HFF-Myc (cell line): ENCODE measurements around the gene PIMREG.

Experiments
- DNase-seq: peaks from one replicate; pipeline ENCODE4 v3.0.0-alpha.2; 2011; ENCODE audit warnings: low read depth; ENCODE audit errors: extremely low read depth
- H3K4me3 ChIP-seq: replicated peaks from 2 replicates; pipeline ENCODE4 v1.5.1; 2011; ENCODE audit warnings: low read depth, mild to moderate bottlenecking, control low read depth, low read length
- TF ChIP-seq, protein P1 (sequence below): IDR thresholded peaks from 2 replicates; pipeline ENCODE4 v1.5.1; 2012; ENCODE audit warnings: mild to moderate bottlenecking, low read depth, low read length, control low read depth; ENCODE audit errors: missing control alignments

Gene PIMREG

DNA sequence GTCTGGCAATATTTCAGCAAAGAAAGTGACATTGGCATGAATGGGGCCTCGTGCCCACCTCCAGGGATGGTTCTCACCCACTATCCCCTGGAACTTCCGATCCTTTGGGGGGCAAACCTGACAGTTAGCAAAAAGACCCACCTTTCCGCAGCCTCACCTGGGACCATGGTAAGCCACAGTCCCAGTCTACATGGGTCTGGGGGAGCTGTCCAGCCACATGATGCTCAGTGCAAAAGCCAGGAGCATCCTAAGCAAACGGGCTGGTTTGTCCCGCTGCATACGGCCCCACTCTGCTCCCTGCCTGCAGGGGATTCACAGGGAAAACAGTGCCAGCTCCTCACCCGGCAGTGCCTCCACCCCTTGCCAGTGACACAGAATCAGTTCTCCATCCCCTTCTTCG is 28.6 kb upstream of the PIMREG start:
- no peak overlapping the region for H3K4me3 ChIP-seq
- DNase-seq, result no peak
- TF ChIP-seq, protein P1, sequence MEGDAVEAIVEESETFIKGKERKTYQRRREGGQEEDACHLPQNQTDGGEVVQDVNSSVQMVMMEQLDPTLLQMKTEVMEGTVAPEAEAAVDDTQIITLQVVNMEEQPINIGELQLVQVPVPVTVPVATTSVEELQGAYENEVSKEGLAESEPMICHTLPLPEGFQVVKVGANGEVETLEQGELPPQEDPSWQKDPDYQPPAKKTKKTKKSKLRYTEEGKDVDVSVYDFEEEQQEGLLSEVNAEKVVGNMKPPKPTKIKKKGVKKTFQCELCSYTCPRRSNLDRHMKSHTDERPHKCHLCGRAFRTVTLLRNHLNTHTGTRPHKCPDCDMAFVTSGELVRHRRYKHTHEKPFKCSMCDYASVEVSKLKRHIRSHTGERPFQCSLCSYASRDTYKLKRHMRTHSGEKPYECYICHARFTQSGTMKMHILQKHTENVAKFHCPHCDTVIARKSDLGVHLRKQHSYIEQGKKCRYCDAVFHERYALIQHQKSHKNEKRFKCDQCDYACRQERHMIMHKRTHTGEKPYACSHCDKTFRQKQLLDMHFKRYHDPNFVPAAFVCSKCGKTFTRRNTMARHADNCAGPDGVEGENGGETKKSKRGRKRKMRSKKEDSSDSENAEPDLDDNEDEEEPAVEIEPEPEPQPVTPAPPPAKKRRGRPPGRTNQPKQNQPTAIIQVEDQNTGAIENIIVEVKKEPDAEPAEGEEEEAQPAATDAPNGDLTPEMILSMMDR, result no peak

DNA sequence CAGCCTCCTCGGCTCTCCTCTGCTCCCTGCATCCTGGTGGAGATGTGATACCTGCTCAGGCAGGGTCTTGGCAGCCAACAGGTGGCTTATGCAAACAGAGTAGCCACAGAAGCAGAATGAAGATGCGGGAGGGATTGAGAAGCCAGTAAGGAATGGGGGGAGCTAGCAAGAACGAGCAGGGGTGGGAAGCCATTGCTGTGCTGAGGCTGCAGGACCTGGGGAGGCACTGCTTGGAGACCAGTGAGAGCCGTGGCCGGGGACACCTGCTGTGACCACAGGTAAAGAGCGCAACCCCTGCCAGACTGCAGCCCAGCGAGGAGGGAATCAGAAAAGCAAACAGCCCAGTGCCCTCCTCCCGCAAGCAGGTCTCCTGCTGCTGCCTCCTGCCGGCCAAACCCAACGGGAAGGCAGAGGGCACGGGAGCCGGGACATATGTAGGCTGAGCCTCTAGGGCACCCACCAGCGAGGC is 24.0 kb upstream of the PIMREG start:
- no peak overlapping the region for H3K4me3 ChIP-seq
- DNase-seq, result no peak
- TF ChIP-seq, protein P1, result peak; percentile 39

DNA sequence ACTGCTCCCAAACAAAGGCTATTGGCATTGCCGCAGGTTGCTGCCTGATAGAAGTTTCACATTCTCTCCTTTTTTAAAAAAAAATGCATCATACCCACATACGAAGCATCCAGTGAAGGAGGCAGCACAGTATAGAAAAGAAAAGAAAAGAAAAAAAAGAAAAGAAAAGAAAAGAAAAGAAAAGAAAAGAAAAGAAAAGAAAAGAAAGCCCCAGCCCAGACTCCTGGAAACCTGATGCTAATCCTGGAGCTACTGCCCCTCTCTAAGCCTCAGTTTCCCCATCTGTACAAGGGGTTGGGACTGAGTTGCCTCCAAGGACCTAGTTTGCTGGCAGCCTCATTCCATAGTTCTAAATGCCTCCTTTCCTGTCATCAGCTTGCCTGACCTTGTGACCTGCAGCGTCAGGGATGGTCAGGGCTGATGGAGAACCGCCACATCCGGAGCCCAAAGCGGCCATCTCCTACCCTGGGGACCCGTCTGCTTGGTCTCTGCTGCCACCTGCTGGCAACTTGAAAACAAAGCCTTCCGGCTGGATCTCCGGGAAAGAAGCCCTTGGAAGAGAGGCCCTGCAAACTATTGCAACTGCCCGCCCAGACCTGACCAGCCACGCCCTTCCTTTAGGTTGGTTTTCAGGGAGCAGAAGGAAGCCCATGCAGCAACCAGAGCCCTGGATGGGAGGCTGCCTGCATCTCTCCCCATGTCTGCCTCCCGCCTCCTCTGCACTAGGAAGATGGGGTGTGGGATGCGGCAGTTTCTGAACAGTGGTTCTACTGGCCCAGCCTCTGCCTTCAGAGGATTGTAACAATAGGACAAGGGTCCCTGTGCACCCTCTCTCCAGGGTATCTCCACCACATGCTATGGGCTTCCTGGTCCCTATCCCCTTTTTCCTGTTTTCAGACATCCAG is 22.3 kb upstream of the PIMREG start:
- no peak for DNase-seq
- TF ChIP-seq, protein P1, result peak; percentile 81
- no peak overlapping the region for H3K4me3 ChIP-seq

DNA sequence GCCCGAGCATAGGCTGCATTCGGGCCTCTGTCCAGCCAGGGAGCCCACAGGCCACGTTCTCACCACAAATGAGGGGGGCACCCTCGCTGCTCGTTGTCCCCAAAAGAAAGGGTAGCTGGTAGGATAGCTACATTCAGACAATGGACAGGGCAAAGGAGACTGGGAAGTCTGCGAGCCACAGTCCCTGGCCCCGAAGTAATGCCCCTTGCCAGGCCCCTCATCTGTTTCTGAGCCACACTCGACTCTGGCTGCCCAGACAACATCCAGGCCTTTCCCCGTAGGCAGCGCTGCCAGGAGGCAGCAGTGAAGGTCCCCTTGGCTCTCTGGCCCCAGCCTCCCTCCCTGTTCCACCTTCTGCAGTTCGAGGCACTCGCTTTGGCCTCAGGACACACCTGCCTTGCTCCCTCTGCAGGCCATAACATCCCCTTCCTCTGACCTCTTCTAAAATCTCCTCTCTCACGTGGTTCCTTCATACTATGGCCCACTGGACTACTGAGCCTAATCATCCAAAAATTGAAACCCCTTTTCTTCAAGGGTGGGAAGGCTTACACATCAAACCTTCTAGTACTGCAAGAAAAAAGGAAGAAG is 21.5 kb upstream of the PIMREG start:
- no peak for DNase-seq
- TF ChIP-seq, protein P1, result no peak

GRCh38 chr17:6423931-6424330 is 20.3 kb upstream of the PIMREG start:
- H3K4me3 ChIP-seq, result no peak overlapping the region
- TF ChIP-seq, protein P1, result no peak
- DNase-seq, result no peak

More for the DNA sequence above, 21.5 kb upstream of the PIMREG start:
- H3K4me3 ChIP-seq, result no peak overlapping the region

DNA sequence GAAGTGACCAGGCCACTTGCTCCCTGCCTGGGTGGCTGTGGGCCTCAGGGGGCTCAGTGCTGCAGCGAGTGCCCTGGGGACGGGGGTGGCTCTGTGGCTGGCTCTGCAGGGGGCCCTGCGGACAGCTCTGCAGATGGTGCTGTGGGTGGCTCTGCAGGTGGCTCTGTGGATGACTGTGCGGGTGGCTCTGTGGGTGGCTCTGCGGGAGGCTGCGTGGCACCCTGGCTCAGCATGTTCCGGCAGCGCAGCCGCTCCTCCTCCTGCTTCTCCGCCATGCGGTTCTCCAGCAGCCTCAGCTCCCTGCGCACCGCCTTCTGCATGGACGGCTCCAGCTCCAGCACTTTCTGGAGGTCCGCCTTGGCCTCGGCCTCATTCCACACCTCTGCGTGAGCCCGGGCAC is 18.8 kb upstream of the PIMREG start:
- no peak overlapping the region for H3K4me3 ChIP-seq
- TF ChIP-seq, protein P1, result no peak
- DNase-seq, result no peak
